B cell (primary cell): Measurements from ENCODE around the gene GNLY. TPM values are rescaled to one million over a fixed set of nuclear protein-coding genes. Genes with fewer than 3 reads are reported as not detected.

Experiments used
- ATAC-seq: fragments of 200-7000 bp; cut with Tn5 transposase; one replicate; pipeline ENCODE4 v1.10.0; 2021; ENCODE audit warnings: low read depth, mild to moderate bottlenecking, moderate number of reproducible peaks, moderate library complexity
- CTCF ChIA-PET: fragments of 350-600 bp; sonication (Branson Sonifier 250); formaldehyde crosslinking; loops from one replicate; lab custom pipeline; 2021; ENCODE audit warnings: antibody characterized with exemption, inconsistent platforms; lab: Charles Lee
- POLR2A ChIA-PET: fragments of 350-600 bp; sonication (Branson Sonifier 250); formaldehyde crosslinking; loops from one replicate; lab custom pipeline; 2021; ENCODE audit warnings: antibody characterized with exemption; lab: Charles Lee
- DNase-seq: peaks from one replicate; pipeline ENCODE4 v3.0.0; 2013
- H2AFZ ChIP-seq: 2 replicates; pipeline ENCODE4 v1.6.1; 2012; ENCODE audit warnings: mild to moderate bottlenecking, low read depth, low read length; ENCODE audit not compliant: insufficient read depth, poor library complexity, severe bottlenecking
- H3K27ac ChIP-seq, 2 donors: 1 replicate in 1 of 2; 2 replicates in 1 of 2; pipeline ENCODE4 v1.5.1; 2012 to 2013; ENCODE audit warnings: low read length in 2 of 2, mild to moderate bottlenecking in 2 of 2, moderate library complexity in 1 of 2
- H3K27me3 ChIP-seq, 4 experiments: fragments of 200-600 bp in 1 of 4; sonication (generic) in 1 of 4; replicated peaks in 1 of 4; 1 replicate in 2 of 4; 2 replicates in 2 of 4; pipeline versions ENCODE4 v1.6.1 to v1.7.0; 2013 to 2016; ENCODE audit warnings: low read length in 3 of 4, mild to moderate bottlenecking in 2 of 4, mixed read lengths in 1 of 4, moderate library complexity in 1 of 4; ENCODE audit not compliant: insufficient read depth in 4 of 4, control insufficient read depth in 3 of 4; ENCODE audit errors: control extremely low read depth in 1 of 4
- H3K36me3 ChIP-seq, 2 experiments: replicated peaks in 1 of 2; 1 replicate in 1 of 2; 2 replicates in 1 of 2; pipeline versions ENCODE4 v1.6.1 to v1.7.1; 2013; ENCODE audit warnings: low read length in 1 of 2; ENCODE audit not compliant: insufficient read depth in 2 of 2, control insufficient read depth in 1 of 2; ENCODE audit errors: control extremely low read depth in 1 of 2, extremely low read depth in 1 of 2
- H3K4me1 ChIP-seq, 2 donors: fragments of 200-600 bp in 1 of 2; sonication (generic) in 1 of 2; 1 replicate in 1 of 2; 2 replicates in 1 of 2; pipeline versions ENCODE4 v1.5.1 to v1.6.1; 2013 to 2017; ENCODE audit warnings: low read length in 2 of 2; ENCODE audit not compliant: control insufficient read depth in 2 of 2, insufficient read depth in 2 of 2
- H3K4me2 ChIP-seq: replicated peaks from 2 replicates; pipeline ENCODE3; 2012; ENCODE audit warnings: mild to moderate bottlenecking, low read depth, low read length; ENCODE audit not compliant: poor library complexity, severe bottlenecking
- H3K4me3 ChIP-seq, 5 experiments: fragments of 200-600 bp in 1 of 5; sonication (generic) in 1 of 5; 1 replicate in 3 of 5; 2 replicates in 2 of 5; pipeline versions ENCODE4 v1.5.1 to v1.7.0; 2011 to 2016; ENCODE audit warnings: low read length in 4 of 5, mild to moderate bottlenecking in 4 of 5, low read depth in 2 of 5, control low read depth in 1 of 5, moderate library complexity in 1 of 5; ENCODE audit not compliant: insufficient read depth in 1 of 5; ENCODE audit errors: control extremely low read depth in 1 of 5, extremely low read depth in 1 of 5
- H3K79me2 ChIP-seq: fragments of 200-600 bp; sonication (generic); one replicate; pipeline ENCODE4 v1.6.0; 2016; ENCODE audit warnings: low read length; ENCODE audit not compliant: control insufficient read depth, insufficient read depth
- H3K9ac ChIP-seq: fragments of 200-600 bp; sonication (generic); 2 replicates; pipeline ENCODE4 v1.6.1; 2017; ENCODE audit warnings: mild to moderate bottlenecking, low read length, moderate library complexity
- H3K9me3 ChIP-seq, 3 donors: one replicate each; pipeline versions ENCODE4 v1.6.1 to v1.7.1; 2013; ENCODE audit warnings: low read length in 2 of 3; ENCODE audit not compliant: control insufficient read depth in 2 of 3, insufficient read depth in 1 of 3; ENCODE audit errors: control extremely low read depth in 1 of 3
- H4K20me1 ChIP-seq: 2 replicates; pipeline ENCODE4 v1.6.0; 2012; ENCODE audit warnings: mild to moderate bottlenecking, low read length; ENCODE audit not compliant: insufficient read depth, control insufficient read depth, poor library complexity, severe bottlenecking
- H3K27ac Mint-ChIP-seq: one replicate; pipeline ENCODE4 v1.8.0; 2021; ENCODE audit warnings: mixed read lengths
- H3K27me3 Mint-ChIP-seq: one replicate; pipeline ENCODE4 v1.8.0; 2021; ENCODE audit warnings: mixed read lengths
- H3K4me1 Mint-ChIP-seq: one replicate; pipeline ENCODE4 v1.8.0; 2021; ENCODE audit warnings: mixed read lengths
- H3K4me3 Mint-ChIP-seq: one replicate; pipeline ENCODE4 v1.8.0; 2021; ENCODE audit warnings: mixed read lengths
- H3K9me3 Mint-ChIP-seq: one replicate; pipeline ENCODE4 v1.8.0; 2022; ENCODE audit warnings: mixed read lengths; ENCODE audit not compliant: insufficient read depth
- CTCF ChIP-seq: fragments of 200-600 bp; IDR thresholded peaks from one replicate; pipeline ENCODE4 v1.8.0; 2022; ENCODE audit warnings: antibody characterized with exemption, mild to moderate bottlenecking
- EZH2 ChIP-seq: IDR thresholded peaks from 2 replicates; pipeline ENCODE4 v1.6.1; 2012; ENCODE audit warnings: borderline replicate concordance, low read depth, mild to moderate bottlenecking, moderate library complexity, low read length; ENCODE audit not compliant: insufficient read depth, poor library complexity, severe bottlenecking
- WGBS: methylation state at CpG from one replicate; pipeline ENCODE4 v1.1.5; 2013; ENCODE audit warnings: missing lambda C conversion rate; ENCODE audit not compliant: insufficient coverage; 5-methylcytosine and 5-hydroxymethylcytosine counted together
- intact Hi-C: fragments of 100-400 bp; cut with micrococcal nuclease; formaldehyde crosslinking; loops from one replicate; pipeline ENCODE4 v1.10.0; 2022
- polyA plus RNA-seq: library from polyadenylated mRNA; depleted of rRNA; stranded (reverse); fragments of >200 nt; gene quantifications from 2 replicates; pipeline ENCODE4 v1.2.3, GENCODE V29; 2012
- total RNA-seq, 2 donors: library from RNA; stranded (reverse); fragments of 120-200 nt in 1 of 2; gene quantifications; 1 replicate in 1 of 2; 2 replicates in 1 of 2; pipeline versions ENCODE4 v1.2.3 to v1.2.4, GENCODE V29; 2013 to 2022

Gene GNLY
- total and polyA plus RNA-seq, 2 donors (not counting 1 experiment from before 2014, with no cell fraction given) = 3.9 to 4.2 TPM

- DNase-seq (no peak), ATAC-seq (no peak)
- Histone ChIP-seq H3K79me2 (no peaks in the 10 kb centered on the region), H3K4me2 (no peak overlapping the region), H3K27ac (no peak overlapping the region), H3K9me3 (no peaks in the 10 kb centered on the region), H3K4me1 (no peaks in the 10 kb centered on the region), H2AFZ (no peak overlapping the region), H3K9ac (no peak overlapping the region), H4K20me1 (no peaks in the 10 kb centered on the region), H3K27me3 (peaks cover 0 to 5% (median 2%) of the 10 kb centered on the region in 4 experiments), H3K36me3 (no peaks in the 10 kb centered on the region), H3K4me3 (no peak overlapping the region)
- ChIA-PET CTCF (interaction anchor here (0.8 to 2.3 kb wide), 4 partner anchors 10 to 93 kb away, joined by 3 to 14 read pairs (median 6); no protein-coding TSS in a partner anchor), POLR2A (no interaction called here)
- Mint-ChIP-seq H3K4me1 (no peaks in the 10 kb centered on the region), H3K4me3 (no peak overlapping the region), H3K27ac (no peak overlapping the region), H3K9me3 (no peaks in the 10 kb centered on the region), H3K27me3 (peaks cover 17% of the 10 kb centered on the region)
- no peak for TF ChIP-seq EZH2
- no peak for TF ChIP-seq CTCF
- 100% methylated on average over 2 of the region's 6 CpGs for WGBS
- intact Hi-C loops = loop anchor here (10.0 kb wide), 1 partner anchor 165 kb away; the partner anchor contains the start of gene ST3GAL5
Measured at GRCh38 chr2:85719609-85720240, 25.6 kb downstream of the GNLY start.

GRCh38 chr2:85720533-85720932, 26.4 kb downstream of the GNLY start:
- H3K36me3 ChIP-seq = no peaks in the 10 kb centered on the region
- H3K4me3 ChIP-seq = no peak overlapping the region
- CTCF ChIA-PET = interaction anchor here (0.7 to 2.3 kb wide), 6 partner anchors 9 to 96 kb away, joined by 3 to 14 read pairs (median 4); no protein-coding TSS in a partner anchor
- WGBS = 89% methylated on average over 1 of the region's 1 CpG
- no peaks in the 10 kb centered on the region for H3K9me3 ChIP-seq
- POLR2A ChIA-PET = no interaction called here
- Mint-ChIP-seq H3K4me3 (no peak overlapping the region), H3K27ac (no peak overlapping the region), H3K27me3 (peaks cover 17% of the 10 kb centered on the region), H3K4me1 (no peaks in the 10 kb centered on the region), H3K9me3 (no peaks in the 10 kb centered on the region)
- TF ChIP-seq EZH2 = no peak
- no peak for TF ChIP-seq CTCF
- H3K9ac ChIP-seq = no peak overlapping the region
- ATAC-seq = no peak
- intact Hi-C loops = loop anchor here (10.0 kb wide), 1 partner anchor 164 kb away; the partner anchor contains the start of gene ST3GAL5
- no peak overlapping the region for H3K27ac ChIP-seq
- no peaks in the 10 kb centered on the region for H3K4me1 ChIP-seq
- H3K4me2 ChIP-seq = no peak overlapping the region
- H3K79me2 ChIP-seq = no peaks in the 10 kb centered on the region
- H3K27me3 ChIP-seq = peaks cover 0 to 5% (median 2%) of the 10 kb centered on the region in 4 experiments
- H4K20me1 ChIP-seq = no peaks in the 10 kb centered on the region
- no peak overlapping the region for H2AFZ ChIP-seq
- no peak for DNase-seq
